GM21825 (cell line): Measurements from ENCODE around the gene SEC62.
A peak's percentile ranks its signal among the peaks of the same experiment; 100 is the strongest.

Experiments used
- ATAC-seq: cut with Tn5 transposase; IDR thresholded peaks from one replicate; pipeline ENCODE4 v1.9.1; 2021; ENCODE audit warnings: mild to moderate bottlenecking, moderate library complexity; ENCODE audit not compliant: unreplicated experiment

SEC62 gene

GRCh38 chr3:169966428-169966950 lies at the start of gene SEC62:
Gene SEC62 (plus strand): TSS chr3:169966807. CDS start chr3:169966823, 16 bp downstream.
- peak; percentile 91 for ATAC-seq

GRCh38 chr3:169923189-169923588 lies 43.4 kb upstream of the SEC62 start:
- ATAC-seq = no peak

- no peak for ATAC-seq
Observed at GRCh38 chr3:169923831-169924230, 42.8 kb upstream of the SEC62 start.

GRCh38 chr3:169929830-169930519 lies 36.6 kb upstream of the SEC62 start:
- ATAC-seq = peak; percentile 25

GRCh38 chr3:169930843-169931242 lies 35.8 kb upstream of the SEC62 start:
- no peak for ATAC-seq

GRCh38 chr3:169931747-169932520 lies 34.7 kb upstream of the SEC62 start:
- ATAC-seq = peak; percentile 95

GRCh38 chr3:169939320-169939719 lies 27.3 kb upstream of the SEC62 start:
- ATAC-seq = no peak

GRCh38 chr3:169939751-169940150 lies 26.9 kb upstream of the SEC62 start:
- ATAC-seq = no peak

GRCh38 chr3:169940470-169941181 lies 26.0 kb upstream of the SEC62 start:
- peak; percentile 70 for ATAC-seq

- peak; percentile 82 for ATAC-seq
Observed at GRCh38 chr3:169945313-169945712, 21.3 kb upstream of the SEC62 start.

- ATAC-seq = no peak
Observed at GRCh38 chr3:169946336-169946735, 20.3 kb upstream of the SEC62 start.

- no peak for ATAC-seq
Observed at GRCh38 chr3:169948559-169949448, 17.8 kb upstream of the SEC62 start.

- no peak for ATAC-seq
Observed at GRCh38 chr3:169952045-169952444, 14.6 kb upstream of the SEC62 start.

- ATAC-seq = no peak
Observed at GRCh38 chr3:169953462-169954141, 13.0 kb upstream of the SEC62 start.

GRCh38 chr3:169954142-169954756 lies 12.4 kb upstream of the SEC62 start:
- peak; percentile 73 for ATAC-seq

GRCh38 chr3:169955406-169955805 lies 11.2 kb upstream of the SEC62 start:
- no peak for ATAC-seq

GRCh38 chr3:169964176-169964575 lies 2.4 kb upstream of the SEC62 start:
- no peak for ATAC-seq

- no peak for ATAC-seq
Observed at GRCh38 chr3:169965562-169966427, 812 bp upstream of the SEC62 start.
